GM21723 (cell line): ENCODE results near the gene SETD1B.
"Not testable (repeated sequence)": the region's sequence is repeated elsewhere in the genome, so short reads cannot be mapped to it uniquely, and the experiment has no call there.

Source experiments
- ATAC-seq: cut with Tn5 transposase; IDR thresholded peaks from one replicate; pipeline ENCODE4 v1.9.1; 2021; ENCODE audit warnings: mild to moderate bottlenecking, moderate library complexity; ENCODE audit not compliant: unreplicated experiment

SETD1B gene

DNA sequence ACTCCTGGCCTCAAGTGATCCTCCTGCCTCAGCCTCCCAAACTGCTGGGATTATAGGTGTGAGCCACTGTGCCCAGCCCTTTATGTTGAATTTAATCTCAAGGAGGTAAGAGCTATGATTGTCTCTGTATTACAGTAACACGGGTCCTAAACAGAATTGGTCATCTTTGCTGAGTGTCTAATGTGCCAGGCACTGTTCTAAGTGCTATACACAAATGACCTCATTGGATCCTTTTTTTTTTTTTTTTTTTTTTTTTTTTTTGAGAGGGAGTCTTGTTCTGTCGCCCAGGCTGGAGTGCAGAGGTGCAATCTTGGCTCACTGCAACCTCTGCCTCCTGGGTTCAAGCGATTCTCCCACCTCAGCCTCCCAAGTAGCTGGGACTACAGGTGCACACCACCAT, 48.6 kb downstream of the SETD1B start:
- ATAC-seq = not testable (repeated sequence)

- ATAC-seq = no peak
These were observed 53.8 kb downstream of the SETD1B start for GRCh38 chr12:121857322-121858246.

DNA sequence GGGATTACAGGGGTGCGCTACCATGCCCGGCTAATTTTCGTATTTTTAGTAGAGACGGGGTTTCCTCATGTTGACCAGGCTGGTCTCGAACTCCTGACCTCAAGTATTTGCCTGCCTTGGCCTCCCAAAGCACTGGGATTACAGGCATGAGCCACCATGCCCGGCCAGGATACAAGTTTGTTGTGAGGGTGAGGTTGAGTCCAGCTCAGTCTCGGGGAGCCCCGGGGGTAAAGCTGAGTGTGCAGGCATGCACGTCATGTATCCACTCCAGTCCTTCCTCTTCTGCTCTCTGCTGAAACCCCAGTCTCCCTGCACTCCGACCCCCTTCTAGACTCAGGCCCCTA, 54.5 kb downstream of the SETD1B start:
- ATAC-seq = no peak

GRCh38 chr12:121858662-121859572, 55.1 kb downstream of the SETD1B start, which contains the start of gene HPD:
TSS of gene HPD (minus strand) at chr12:121858859. CDS start at chr12:121858823, 36 bp downstream.
- ATAC-seq = no peak

DNA sequence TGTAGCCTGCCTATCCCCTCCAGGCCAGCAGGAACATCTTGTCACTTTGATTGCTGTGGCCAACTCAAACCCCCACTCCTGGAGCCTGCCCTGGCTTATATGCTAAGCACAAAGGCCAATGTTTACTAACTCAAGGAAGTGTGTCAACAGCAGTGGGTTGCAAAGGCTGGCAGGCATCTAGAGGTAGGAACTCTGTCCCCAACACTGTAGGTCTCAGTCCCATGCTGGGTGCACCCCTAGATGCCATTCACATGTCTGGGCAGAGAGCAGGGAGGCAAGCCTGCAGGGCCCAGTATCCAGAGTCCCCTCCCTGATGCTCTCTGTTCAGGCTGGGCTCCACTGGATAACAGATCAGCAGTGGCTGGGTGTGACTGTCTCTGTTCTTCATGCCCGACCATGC, 56.4 kb downstream of the SETD1B start:
- no peak for ATAC-seq

- not testable (repeated sequence) for ATAC-seq
These were observed 56.9 kb downstream of the SETD1B start for GRCh38 chr12:121860699-121861098.

DNA sequence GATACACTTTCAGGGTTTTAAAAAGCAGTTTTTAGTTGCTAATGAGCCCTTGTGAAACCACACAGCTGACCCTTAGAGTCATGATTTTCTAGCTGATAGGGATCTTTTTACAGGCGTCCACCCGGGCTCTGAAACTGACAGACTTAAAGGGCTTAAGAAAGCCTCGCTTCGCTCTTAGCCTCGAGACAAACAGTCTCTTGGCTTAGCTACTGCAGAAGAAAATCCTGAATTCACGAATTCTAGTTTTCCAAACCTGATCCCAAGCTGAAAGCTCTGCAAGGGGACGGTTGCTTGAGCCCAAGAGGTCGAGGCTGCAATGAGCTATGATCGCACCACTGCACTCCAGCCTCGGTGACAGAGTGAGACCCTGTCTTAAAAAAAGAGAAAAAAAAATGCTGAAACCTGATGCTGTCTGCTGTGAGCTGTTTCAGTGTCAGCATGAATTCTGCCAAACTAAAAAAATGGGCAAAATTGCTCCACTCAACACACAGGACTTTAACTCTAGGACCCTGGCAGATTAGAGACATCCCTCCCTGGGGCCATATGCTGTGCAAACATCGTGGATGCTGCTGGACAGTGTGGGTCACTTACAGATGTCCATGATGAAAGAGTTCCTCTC, 57.9 kb downstream of the SETD1B start:
- no peak for ATAC-seq

DNA sequence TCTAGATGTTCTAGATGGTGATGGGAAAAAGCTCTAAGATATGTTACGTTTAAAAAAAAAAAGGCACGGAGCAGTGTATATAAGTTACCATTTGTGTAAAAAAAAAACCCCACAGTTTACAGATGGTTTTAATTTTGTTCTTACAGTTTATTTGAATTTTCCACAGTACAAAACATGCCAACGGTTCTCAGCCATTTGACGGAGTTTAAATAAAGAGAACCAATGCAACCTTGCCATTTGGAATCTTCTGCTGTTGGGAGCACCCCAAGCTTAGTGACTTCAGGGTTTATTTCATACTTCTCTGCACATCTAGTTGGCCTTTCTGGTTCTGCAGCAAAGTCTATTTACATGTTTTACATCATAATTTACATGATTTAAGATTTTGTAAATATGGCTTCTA, 62.5 kb downstream of the SETD1B start:
- ATAC-seq = no peak

DNA sequence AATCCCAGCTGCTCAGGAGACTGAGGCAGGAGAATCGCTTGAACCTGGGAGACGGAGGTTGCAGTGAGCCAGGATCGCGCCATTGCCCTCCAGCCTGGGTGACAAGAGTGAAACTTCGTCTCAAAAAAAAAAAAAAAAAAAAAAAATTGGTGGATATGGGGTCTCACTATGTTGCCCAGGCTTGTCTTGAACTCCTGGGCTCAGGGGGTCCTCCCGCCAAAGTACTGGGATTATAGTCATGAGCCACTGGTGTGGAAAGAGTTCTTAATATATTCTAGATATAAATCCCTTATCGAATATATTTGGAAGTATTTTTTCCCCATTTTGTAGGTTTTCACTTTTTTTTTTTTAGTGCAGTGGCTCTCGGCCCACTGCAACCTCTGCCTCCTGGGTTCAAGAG, 65.4 kb downstream of the SETD1B start:
- ATAC-seq = not testable (repeated sequence)

DNA sequence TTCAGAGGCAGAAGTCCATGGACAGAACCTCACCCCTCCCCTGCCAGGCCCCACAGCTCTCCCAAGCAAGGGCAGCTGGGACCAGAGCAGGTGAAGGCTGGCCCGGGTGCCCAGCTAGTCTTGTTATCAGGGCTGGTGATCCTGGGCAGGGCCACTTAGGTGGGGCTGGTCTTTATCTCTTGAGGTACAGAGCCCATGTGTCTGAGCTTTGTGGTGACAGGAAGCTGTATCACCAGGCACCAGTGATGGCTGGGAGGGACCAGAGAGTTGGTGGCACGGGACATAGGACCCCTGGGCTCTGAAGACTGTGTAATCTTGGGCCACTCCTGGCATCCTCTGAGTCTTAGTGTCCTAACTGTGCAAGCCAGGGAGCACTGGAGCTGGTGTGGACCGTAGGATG, 67.7 kb downstream of the SETD1B start:
- no peak for ATAC-seq

GRCh38 chr12:121872546-121873215, 68.9 kb downstream of the SETD1B start:
- ATAC-seq = no peak

DNA sequence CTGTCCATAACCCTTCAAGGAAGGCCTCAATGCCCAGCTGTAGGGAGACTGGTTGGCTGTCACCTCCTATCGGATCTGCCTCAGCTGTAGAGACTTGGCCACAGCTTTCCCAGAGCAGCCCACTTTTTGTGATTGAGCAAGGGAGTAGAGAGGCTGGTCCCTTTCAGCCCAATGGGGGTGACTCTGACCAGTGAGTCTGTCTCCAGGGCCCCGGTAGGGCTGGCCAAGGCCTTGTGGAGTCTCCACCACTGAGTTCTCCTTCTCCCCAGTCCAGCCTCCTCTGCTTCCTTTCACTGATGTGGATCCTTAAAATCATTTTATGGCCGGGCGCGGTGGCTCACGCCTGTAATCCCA, 69.4 kb downstream of the SETD1B start:
- ATAC-seq = no peak

DNA sequence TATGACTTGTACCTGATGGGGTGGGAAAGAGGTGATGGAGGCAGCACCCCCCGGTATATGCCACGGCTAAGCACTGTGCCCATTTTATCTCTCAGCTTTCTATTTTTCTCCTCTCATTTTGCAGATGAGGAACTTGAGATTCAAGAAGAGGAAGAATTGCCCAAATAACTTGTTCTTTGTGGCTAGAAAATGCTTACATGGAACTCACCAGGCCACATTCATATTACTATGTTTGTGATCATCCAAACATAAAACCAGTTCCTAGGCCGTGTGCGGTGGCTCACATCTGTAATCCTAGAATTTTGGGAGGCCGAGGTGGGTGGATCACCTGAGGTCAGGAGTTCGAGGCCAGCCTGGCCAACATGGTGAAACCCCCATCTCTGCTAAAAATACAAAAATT, 70.3 kb downstream of the SETD1B start:
- no peak for ATAC-seq

- ATAC-seq = no peak
These were observed 71.8 kb downstream of the SETD1B start for GRCh38 chr12:121875582-121875981.

- not testable (repeated sequence) for ATAC-seq
These were observed 72.3 kb downstream of the SETD1B start for GRCh38 chr12:121876080-121876447.
